Activated CD4-positive, alpha-beta T cell treated with anti-CD3 and anti-CD28 coated beads for 4 hours (primary cell): ENCODE results near the gene ELMOD1.

Source experiments
- DNase-seq, 2 donors: peaks; one replicate each; pipeline ENCODE4 v3.0.0-alpha.2; 2020

ELMOD1 gene

DNA sequence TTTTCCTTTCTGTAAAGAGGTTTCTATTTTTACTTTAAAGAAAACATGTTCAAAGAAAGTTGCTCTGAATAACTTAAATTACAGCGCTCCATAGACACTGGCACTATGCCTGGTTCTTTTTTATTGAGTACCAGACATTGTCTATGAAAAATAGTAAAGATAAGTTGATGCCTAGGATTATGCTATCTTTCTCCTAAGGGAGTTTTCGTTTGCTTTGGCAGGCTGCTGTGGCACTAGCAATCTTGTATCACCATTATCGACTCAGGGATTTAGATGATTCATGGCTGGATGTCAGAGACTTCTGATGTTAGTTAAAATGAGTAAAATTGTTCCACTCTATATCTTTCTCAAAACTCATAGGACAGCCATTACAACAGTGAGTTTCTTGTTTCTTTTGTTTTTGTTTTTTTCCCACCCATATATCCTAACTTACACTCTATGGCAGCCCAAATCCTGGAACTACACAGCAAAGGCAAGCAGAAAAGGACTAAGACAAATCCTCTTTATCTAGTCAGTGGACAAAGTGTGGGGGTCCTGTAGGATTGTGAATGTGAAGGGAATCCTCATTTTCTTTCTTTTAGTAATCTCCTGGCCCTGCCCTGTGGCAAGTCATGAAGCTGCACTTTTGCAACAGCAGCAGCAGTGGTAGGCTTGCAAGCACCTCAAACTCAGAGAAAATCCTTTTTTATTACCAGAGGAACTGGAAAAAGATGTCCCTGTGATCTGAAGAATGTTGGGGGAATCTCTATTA, 100.2 kb downstream of the ELMOD1 start:
- DNase-seq = no peak

- no peak for DNase-seq
Measured at GRCh38 chr11:107695446-107695845, 104.5 kb downstream of the ELMOD1 start.

DNA sequence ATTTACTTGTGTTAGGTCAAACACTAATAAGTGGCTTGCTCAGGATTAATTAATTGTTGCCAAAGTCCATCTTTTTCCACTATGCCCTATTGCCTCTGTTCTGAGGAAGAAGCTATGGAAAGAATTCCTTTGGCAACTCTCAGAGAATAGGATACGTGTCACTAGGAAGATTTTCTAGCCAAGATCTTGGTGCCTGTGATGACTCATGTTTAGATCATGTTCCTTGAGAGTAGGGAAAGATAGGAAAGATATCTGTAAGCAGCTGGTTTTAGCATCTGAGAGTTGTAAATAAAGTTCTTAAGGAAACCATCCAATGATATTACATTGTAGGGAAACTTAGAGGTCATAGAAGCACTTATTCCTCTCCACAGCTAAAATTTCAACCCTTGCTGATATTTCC, 105.2 kb downstream of the ELMOD1 start:
- DNase-seq = no peak

- DNase-seq = no peak
Measured at GRCh38 chr11:107697291-107697690, 106.3 kb downstream of the ELMOD1 start.

DNA sequence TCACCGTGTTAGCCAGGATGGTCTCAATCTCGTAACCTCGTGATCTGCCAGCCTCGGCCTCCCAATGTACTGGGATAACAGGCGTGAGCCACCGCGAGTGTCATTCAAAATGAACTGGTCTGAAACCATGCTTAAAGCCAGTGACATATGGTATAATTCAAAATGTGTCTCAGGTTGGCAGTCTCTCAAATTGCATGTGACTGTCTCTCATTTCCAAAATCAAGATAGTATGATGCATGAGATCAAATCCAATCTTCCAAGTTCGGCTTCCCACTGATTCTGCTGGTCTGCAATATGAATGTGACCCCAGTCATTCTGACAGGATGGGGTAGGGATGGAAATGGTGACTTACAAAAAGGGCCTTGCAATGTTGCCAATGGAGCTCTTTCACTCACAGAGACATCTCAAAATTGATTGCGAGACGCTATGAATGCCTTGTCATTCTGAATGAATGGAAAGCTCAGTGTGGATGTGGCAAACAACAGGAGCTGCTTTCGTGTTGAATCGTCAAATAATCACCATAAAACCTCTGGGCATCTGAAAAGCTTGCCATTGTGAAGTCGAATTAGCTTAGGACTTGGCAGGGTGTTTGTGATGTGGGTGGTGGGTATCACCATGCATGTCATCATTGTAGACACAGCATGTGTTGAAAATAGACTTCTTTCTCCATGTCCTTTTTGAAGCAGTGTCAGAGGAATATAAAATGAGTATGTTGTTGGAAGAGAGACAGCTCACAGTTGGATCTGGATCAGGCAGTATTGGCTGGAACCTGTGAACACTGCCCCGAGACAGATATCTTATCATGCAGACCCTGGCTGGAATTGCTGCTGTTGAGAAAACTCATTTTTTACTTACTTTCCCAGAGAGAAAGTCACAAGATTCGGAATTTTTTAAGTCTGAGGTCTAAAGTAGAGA, 108.7 kb downstream of the ELMOD1 start:
- DNase-seq = no peak

- no peak for DNase-seq
Measured at GRCh38 chr11:107702109-107702660, 111.2 kb downstream of the ELMOD1 start.

DNA sequence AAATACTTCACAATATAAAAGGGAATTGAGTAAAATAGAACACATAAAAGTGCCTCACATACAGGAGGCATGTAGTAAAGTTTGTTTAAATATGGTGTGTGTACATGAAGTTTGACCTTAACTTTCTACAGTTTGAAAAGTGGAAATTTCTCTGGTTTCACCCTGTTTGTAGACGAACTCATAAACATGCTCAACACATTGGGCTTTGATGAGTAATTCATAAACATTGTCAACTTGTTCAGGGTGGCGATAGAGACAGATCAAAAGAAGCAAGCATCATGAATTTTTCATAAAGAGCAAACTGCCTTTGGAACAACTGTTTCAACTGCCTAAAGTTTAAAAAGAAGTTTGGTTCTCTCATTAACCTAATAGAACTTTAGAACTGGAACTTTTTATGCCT, 111.8 kb downstream of the ELMOD1 start:
- no peak for DNase-seq

- DNase-seq = no peak
Measured at GRCh38 chr11:107704451-107704850, 113.5 kb downstream of the ELMOD1 start.

DNA sequence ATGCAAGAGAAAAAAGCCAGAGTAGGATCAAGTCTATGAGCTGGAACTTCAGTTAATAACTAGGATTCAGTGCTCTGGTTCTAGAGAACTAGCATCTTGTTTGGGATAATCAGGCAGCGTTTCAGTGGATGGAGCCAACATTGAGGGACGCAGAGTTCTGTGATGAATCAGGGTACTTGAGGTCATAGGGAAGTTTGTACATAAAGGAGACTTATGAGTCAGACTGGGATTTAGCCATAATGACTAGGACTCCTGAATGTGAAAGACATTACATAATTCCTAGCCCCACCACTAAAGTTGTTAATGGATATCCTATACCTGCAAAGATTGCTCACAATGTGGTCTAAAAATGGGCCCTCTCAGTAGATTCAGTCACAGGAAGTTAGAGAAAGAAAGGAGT, 114.1 kb downstream of the ELMOD1 start:
- DNase-seq = no peak

DNA sequence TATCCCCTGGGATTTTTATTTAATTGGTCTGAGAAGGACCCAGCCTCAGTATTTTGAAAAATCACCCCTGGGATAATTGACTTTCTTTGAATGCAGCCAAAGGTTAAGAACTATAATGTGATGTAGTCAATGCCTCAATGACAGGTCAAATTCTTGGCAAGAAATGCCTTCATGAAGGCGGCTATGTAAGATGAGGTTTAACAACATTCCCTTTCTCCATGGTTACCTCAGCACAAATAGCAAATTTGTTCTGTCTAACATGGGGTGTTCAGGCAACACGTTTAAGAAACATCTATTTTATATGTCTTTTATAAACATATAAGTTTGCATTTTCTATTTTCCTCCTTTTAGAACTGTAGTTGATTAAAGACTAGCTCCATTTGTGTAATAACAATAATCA, 115.6 kb downstream of the ELMOD1 start:
- no peak for DNase-seq

DNA sequence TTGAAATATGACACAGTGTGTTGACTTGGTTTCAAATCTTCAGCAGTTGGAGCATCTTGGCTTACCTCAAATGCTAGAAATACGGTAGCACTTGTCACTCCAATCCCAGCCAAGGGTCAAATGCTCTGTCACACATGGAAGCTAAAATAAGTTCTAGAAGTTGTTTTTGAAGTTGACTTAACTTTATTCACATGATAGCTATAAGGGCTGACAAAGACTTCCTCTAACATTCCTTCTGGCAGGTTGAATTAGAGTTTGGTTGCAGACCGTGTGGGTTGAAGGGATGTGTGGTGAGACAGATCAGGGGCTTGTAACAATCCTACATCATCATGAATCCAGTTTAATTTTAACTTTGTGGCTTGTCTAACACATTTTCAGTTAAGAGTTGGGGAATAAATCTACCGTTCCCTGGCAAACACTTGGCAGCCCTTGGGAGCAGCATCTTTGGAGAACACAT, 116.3 kb downstream of the ELMOD1 start:
- no peak for DNase-seq

GRCh38 chr11:107707807-107708206, 116.9 kb downstream of the ELMOD1 start:
- DNase-seq = no peak

GRCh38 chr11:107708792-107709191, 117.8 kb downstream of the ELMOD1 start:
- DNase-seq = no peak

DNA sequence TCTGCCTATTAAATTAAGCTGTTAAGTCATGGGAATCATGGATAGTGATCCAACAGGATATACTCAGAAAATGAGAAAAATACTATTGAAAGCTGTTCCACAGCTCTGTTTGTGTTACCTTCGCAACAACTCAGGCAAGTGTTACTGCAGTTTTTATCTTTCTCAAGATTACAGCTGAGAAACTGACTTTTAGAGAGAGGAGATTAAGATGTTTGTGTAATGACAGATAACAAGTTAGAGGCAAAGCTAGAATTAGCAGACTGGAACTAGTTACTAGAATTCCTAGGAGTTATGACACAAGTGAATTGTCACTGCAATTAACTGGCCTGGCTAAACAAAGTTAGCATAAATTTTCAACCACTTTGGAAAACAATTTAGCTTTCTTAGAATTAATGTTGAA, 119.4 kb downstream of the ELMOD1 start:
- no peak for DNase-seq

- no peak for DNase-seq
Measured at GRCh38 chr11:107711861-107712755, 121.2 kb downstream of the ELMOD1 start, which contains the start of gene SLN. SLN (minus strand) TSS chr11:107712056.

- DNase-seq = no peak
Measured at GRCh38 chr11:107713009-107713408, 122.1 kb downstream of the ELMOD1 start.
